Activated CD4-positive, alpha-beta T cell treated with anti-CD3 and anti-CD28 coated beads, Interleukin-2, amount 50 U/mL, for 1 hour (primary cell): ENCODE data around the gene SKAP1.
A peak's percentile ranks its signal among the peaks of the same experiment; 100 is the strongest.

Source experiments
- DNase-seq: peaks from one replicate; pipeline ENCODE4 v3.0.0-alpha.2; 2020

SKAP1 gene

GRCh38 chr17:48101012-48101720, 328.8 kb downstream of the SKAP1 start, which contains the start of gene CBX1:
Gene CBX1 (minus strand): TSS chr17:48101478. CDS start chr17:48077004, 24,474 bp downstream.
- DNase-seq = peak; percentile 92

DNA sequence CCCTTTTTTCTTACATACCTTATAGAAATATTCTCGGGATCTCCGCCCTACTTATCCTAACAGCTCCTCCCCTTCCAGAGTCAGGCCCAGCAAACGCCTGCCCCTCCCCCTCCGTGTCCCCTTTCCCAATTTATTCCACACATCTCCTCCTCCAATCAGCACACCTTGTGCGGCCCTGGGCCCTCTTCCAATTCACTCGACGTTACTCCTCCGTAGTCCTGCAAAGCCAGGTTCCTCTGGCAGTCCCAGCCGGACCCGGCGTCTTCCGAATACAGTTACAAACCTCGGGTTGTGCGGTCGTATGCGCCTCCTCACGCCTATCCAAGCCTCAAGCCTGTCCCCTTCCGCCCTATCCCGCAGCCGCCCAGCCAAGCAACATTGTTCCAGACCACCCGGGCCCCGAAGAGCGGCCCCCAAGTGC, 329.4 kb downstream of the SKAP1 start:
- DNase-seq = no peak

DNA sequence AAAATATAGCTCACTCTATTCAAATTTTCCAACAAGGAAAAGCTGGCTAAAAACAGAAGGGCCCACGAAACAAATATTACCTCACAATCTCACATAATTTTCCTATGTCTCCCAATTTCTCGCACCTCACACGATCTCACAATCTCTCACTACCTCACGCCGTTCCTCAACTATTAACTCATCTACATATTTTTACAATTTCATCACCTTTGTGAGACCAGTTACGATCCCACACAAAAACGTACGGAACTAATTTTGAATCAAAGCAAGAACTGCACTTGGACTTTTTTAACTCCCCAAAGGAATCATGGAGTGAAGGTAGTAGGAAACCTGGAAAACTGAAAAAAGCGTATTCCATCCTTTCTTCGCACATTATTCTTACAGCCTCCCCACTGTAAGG, 329.9 kb downstream of the SKAP1 start:
- no peak for DNase-seq

DNA sequence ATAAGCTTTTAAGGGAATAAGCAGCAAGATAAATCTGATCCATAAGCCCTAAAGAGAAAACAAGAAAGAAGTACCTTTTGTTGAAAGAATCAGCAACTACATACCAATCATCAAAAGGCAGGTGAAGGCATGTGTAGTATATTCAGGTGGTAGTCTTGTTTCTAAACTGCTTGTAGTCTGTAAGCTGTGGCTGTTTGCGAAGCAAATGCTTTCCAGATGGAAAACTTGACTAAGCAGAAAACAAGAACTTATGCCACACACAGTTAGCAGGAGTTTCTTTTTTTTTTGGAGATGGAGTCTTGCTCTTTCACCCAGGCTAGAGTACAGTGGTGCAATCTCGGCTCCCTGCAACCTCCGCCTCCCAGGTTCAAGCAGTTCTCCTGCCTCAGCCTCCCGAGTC, 334.4 kb downstream of the SKAP1 start:
- no peak for DNase-seq

GRCh38 chr17:48093341-48094045, 336.5 kb downstream of the SKAP1 start:
- DNase-seq = no peak

DNA sequence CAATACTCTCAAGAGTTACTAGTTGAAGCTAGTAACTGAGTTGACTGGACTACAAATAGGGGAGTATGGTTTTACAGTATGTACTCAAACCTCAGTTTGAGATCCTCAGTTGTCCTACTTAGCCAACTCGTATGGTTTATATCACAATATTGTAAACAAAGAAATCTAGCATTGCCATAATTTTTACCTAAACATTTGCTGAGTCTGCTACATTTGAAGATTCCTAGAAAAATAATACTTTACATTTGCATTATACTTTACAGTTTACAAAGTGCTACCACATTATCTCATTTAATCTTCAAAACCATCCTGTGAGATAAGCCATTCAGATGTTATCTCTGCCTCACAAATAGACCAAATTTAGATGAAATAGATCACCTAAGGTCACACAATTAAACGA, 345.1 kb downstream of the SKAP1 start:
- DNase-seq = no peak
